GM19395 (cell line): ENCODE measurements around the gene DAPK3.
"Not testable (repeated sequence)": the region's sequence is repeated elsewhere in the genome, so short reads cannot be mapped to it uniquely, and the experiment has no call there.

Experiments
- ATAC-seq: cut with Tn5 transposase; IDR thresholded peaks from one replicate; pipeline ENCODE4 v1.9.1; 2021; ENCODE audit warnings: mild to moderate bottlenecking, moderate library complexity; ENCODE audit not compliant: unreplicated experiment

Gene DAPK3

DNA sequence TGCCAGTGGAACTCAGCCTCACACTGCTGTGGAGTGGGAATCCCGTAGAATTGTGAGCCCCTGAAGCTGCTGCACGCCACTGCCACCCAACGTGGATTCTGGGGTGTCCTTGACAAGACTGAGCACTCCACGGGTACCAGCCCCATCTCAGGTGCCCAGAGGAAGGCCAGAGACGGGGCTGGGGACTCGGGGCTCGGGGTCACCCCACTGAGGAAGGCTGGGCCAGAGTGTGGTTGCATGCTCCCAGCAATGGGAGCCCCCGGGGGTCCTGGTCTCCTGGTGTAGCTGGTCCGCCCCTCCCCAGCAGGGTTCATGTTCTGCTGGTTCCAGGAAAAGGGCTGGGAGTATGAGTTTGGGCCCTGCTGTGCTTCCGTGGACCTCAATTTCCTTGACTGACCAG lies 15.2 kb downstream of the DAPK3 start:
- ATAC-seq, result no peak

DNA sequence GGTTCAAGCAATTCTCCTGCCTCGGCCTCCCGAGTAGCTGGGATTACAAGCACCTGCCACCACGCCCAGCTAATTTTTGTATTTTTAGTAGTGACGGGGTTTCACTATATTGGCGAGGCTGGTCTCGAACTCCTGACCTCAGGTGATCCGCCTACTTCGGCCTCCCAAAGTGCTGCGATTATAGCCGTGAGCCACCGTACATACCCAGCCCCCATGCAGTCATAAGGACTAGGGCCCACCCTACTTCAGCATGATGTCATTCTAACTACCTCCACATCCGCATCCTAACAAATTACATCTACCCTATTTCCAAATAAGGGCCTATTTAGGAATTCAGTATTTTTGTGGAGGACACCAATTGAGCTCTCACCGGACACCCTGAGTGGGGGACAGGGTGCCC lies 15.6 kb downstream of the DAPK3 start:
- ATAC-seq, result not testable (repeated sequence)

- no peak for ATAC-seq
These were observed 16.8 kb downstream of the DAPK3 start for GRCh38 chr19:3954107-3954506.

DNA sequence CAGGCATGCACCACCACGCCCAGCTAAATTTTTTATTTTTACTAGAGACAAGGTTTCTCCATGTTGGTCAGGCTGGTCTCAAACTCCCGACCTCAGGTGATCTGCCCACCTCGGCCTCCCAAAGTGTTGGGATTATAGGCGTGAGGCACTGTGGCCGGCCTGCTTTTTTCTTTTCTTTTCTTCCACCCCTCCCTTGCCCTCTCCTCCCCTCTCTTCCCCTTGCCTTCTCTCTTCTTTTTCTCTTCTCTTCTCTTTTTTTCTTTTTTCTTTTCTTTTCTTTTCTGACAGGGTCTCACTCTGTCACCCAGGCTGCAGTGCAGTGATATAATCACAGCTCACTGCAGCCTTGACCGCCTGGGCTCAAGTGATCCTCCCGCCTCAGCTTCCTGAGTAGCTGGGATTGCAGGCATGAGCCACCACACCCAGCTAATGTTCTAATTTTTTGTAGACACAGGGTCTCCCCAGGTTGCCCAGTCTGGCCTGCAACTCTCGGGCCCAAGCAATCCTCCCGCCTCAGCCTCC lies 18.1 kb downstream of the DAPK3 start:
- ATAC-seq, result not testable (repeated sequence)

GRCh38 chr19:3950871-3951861 lies 19.7 kb downstream of the DAPK3 start:
- no peak for ATAC-seq

DNA sequence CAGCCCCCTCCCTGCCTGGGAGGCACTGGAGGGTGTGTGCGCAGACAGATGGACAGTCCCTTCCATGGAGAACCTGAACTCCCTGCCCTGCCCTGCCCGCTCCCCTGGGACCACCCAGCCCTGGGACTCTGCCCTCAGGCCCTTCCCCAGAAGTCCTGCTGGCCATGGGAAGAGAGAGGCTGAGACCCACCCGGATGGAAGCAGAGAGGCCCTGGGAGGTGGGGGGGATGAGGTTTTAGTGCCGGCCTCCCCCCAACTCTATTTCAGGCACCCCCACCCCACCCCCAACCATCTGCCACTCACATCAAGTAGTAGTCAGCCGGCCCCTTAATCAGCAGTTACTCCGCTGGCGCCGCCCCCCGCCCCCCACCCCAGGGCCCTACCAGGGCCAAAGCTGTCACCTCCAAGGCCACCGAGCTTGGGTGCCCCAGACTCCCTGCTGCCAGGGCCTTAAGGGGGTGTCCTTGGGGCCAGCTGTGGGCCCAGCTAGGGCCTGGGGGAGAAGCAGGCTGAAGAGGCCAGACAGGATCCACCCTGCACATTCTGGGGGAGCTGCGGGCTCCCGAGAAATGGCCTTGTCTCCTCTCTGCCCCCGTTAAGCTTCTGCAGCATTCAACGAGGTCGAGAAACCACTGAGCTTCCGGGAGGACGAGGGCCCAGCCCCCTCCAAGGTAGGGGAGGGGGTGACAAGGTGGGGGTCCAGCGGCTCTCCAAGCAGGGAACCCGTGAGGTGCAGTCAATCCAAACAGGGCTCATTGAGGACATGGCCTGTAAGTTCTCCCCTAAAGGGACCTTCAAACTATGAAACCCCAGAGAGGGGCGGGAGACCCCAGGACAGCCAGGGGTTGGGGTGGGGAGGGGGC lies 20.7 kb downstream of the DAPK3 start:
- ATAC-seq, result no peak

DNA sequence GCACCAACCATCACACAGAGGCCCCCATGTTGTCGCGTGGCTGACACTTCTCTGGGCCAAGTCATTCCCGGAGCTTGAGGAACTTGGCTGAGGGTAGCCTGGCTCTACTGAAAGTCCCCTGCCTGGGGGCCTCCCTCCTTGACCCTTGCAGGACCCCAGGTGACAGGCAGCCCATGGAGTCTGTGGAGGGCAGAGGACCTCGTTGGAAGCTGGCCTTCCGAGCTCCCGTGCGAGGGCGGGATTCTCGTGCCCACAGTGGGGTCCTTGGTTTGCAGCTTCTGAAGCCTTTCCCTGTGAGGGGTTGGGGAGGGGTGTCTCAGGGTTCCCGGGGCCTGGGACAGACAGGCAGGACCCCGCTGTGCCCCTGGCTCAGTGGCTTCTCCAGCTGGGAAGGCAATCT lies 21.6 kb downstream of the DAPK3 start:
- no peak for ATAC-seq

- not testable (repeated sequence) for ATAC-seq
These were observed 23.5 kb downstream of the DAPK3 start for GRCh38 chr19:3947316-3947933.

DNA sequence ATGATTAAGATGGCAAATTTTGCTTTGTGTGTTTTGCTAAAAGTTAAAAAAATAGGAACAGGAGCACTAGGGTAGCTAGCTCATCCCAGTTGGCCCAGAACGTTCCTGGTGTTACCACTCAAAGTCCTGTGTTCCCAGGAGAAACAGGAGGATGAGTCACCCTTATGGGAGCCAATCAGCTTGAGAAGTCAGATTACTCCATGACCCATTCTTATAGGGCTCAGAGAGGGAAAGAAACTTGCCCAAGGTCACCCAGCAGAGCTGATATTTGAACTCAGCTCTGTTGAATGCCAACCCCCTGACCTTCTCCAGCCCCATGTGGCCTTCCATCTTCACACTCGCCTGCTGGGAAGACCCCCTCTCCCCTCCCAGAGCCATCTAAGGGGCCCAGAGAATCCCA lies 25.1 kb downstream of the DAPK3 start:
- ATAC-seq, result no peak

DNA sequence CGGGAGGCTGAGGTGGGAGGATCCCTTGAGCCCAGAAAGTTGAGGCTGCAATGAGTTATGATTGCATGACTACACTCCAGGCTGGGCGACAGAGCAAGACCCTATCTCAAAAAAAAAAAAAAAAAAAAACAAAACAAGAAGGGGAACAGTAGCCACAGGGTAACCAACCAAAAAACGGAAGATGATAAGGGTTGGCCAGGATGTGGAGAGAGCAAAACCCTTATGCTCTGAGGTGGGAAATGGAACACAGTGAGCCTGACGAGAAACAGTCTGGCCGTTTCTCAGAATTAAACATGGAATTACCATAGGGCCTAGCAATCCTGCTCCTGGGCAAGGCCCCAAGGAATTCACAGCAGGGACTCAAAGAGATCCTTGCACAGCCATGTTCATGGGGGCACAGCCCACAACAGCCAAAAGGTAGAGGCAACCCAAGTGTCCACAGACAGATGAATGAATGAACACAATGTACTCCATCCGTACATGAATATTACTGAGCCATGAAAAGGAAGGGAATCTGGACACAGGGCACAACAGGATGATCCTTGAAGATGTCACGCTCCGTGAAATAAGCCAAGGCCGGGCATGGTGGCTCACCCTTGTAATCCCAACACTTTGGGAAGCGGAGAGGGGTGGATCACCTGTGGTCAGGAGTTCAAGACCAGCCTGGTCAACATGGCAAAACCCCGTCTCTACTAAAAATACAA lies 26.7 kb downstream of the DAPK3 start:
- no peak for ATAC-seq

DNA sequence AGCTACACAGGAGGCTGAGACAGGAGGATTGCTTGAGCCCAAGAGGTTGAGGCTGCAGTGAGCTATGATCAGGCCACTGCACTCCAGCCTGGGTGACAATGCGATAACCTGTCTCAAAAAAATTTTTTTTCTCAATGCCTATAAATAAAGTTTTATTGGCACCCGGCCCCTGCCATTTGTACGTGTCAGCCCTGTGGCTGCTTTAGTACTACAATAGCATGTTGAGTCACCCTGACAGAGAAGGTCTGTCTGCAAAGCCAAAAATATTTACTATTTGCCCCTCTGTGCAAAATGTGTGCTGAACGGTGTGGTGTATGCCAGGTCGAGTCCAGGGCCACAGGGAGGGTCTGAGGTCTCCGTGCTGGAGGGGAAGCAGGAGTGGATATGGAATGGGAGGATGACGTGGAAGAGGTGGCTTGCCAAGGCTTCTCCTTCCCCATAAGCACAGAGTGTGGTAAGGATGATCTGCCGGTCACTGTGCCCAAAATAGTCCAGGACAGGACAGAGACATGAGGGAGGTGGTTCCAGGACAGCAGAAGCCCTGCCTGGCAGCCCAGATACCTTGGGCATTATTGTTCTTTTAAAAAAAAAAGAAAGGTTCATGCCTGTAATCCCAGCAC lies 28.0 kb downstream of the DAPK3 start:
- ATAC-seq, result no peak

DNA sequence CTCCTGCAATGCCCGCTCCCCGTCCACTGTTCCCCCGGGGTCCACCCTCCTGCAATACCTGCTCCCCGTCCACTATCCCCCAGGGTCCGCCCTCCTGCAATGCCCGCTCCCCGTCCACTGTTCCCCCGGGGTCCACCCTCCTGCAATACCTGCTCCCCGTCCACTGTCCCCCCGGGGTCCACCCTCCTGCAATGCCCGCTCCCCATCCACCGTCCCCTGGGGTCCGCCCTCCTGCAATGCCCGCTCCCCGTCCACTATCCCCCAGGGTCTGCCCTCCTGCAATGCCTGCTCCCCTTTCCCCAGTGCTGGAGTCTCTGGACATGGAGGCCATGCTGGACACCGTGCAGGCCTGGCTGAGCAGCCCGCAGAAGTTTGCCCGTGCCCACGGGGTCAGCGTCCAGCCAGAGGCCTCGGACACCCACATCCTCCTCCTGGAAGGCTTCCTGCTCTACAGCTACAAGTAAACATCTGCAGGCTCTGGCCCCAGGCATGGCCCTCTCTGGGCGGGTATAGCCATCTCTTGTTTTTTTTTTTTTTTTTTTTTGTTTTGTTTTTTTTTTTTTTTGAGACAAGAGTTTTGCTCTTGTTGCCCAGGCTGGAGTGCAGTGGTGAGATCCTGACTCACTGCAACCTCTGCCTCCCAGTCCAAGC lies 32.5 kb downstream of the DAPK3 start:
- ATAC-seq, result not testable (repeated sequence)

DNA sequence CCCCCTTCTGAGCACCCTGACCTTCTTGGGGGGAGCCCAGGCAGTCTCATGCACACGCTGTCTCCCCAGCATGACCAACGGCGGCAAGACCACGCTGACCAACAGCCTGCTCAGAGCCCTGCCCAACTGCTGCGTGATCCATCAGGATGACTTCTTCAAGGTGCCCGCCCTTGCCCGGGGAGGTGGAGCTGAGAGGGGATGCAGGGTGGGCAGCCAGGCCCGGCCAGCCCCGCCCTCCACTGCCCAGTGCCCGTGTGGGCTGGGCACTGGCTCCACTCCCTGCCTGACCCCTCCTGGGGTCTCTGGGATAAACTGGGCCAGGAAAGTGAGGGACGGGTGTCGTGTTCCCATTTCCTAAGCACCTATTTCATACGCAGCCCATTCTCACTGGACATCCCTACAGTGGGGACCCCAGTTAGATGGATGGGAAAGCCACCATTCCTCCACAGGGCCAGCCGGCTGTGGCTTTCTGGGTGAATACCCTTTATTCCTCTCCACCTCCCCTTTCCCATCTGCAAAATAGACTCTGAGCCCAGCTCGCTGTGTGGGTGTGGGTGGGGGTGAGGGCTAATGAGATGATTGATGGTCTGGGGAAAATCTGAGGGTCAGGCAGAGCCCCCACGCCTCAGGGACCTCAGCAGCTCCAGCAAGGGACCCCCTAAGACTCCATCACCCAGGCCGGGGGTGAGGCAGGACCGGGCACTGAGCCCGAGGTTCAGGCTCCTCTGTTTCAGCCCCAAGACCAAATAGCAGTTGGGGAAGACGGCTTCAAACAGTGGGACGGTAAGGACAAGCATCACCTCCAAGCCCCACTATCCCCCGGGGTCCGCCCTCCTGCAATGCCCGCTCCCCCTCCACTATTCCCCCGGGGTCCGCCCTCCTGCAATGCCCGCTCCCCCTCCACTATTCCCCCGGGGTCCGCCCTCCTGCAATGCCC lies 34.1 kb downstream of the DAPK3 start:
- ATAC-seq, result no peak

- no peak for ATAC-seq
These were observed 37.7 kb downstream of the DAPK3 start, which contains the start of gene NMRK2 for GRCh38 chr19:3932931-3933810. TSS of gene NMRK2 (plus strand) at chr19:3933069. CDS start at chr19:3933672, 603 bp downstream.

GRCh38 chr19:3931041-3931440 lies 39.9 kb downstream of the DAPK3 start:
- no peak for ATAC-seq

DNA sequence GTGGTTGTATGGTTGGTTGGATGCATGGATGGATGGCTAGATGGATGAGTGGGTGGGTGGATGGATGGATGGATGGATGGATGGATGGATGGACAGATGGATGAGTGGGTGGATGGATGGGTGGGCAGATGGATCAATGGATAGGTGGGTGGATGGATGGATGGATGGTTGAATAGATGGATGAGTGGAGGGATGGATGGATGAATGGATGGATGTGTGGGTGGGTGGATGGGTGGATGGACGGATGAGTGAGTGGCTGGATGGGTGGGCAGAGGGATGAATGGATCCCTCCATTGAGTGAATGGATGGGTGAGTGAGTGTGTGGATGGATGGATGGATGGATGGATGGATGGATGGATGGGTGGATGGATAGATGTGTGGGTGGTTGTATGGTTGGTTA lies 47.0 kb downstream of the DAPK3 start:
- no peak for ATAC-seq

- no peak for ATAC-seq
These were observed 47.7 kb downstream of the DAPK3 start for GRCh38 chr19:3923096-3923758.
